K562 (cell line): ENCODE results near the gene KCTD7. TPM values are rescaled to one million over a fixed set of nuclear protein-coding genes. Genes with fewer than 3 reads are reported as not detected.

Experiments used
- ETV1 ChIP-seq: fragments of 450-650 bp; conservative IDR thresholded peaks from 2 replicates; pipeline ENCODE4 v1.6.1; 2016; ENCODE audit warnings: missing genetic modification characterization, control low read depth, low read depth, missing compliant biosample characterization
- ETV6 ChIP-seq, 3 experiments: fragments of 150-350 bp in 1 of 3; sonication (generic) in 1 of 3; formaldehyde crosslinking in 1 of 3; IDR thresholded peaks; 2 replicates each; pipeline versions ENCODE4 v1.6.1 to v1.8.0; 2014 to 2022; ENCODE audit warnings: borderline replicate concordance in 2 of 3, low read depth in 2 of 3, antibody characterized with exemption in 1 of 3, low read length in 1 of 3, mild to moderate bottlenecking in 1 of 3, missing genetic modification reagents in 1 of 3
- FOXJ2 ChIP-seq: fragments of 200-800 bp; sonication (Bioruptor generic); IDR thresholded peaks from 2 replicates; pipeline ENCODE4 v1.6.1; 2016; ENCODE audit warnings: missing genetic modification characterization, missing compliant biosample characterization
- HNRNPL ChIP-seq: fragments of 200-400 bp; formaldehyde crosslinking; IDR thresholded peaks from 2 replicates; pipeline ENCODE4 v1.6.1; 2017; ENCODE audit warnings: low read depth, mild to moderate bottlenecking, low read length
- KDM2B ChIP-seq: fragments of 250-450 bp; sonication (Bioruptor Pico); IDR thresholded peaks from 2 replicates; pipeline ENCODE4 v1.8.0; 2021; ENCODE audit warnings: mild to moderate bottlenecking, moderate library complexity
- MEIS2 ChIP-seq: fragments of 450-650 bp; IDR thresholded peaks from 2 replicates; pipeline ENCODE4 v1.6.1; 2014; ENCODE audit warnings: mild to moderate bottlenecking; ENCODE audit not compliant: partially characterized antibody
- SRSF1 ChIP-seq: fragments of 200-400 bp; formaldehyde crosslinking; IDR thresholded peaks from 2 replicates; pipeline ENCODE4 v1.6.1; 2017; ENCODE audit warnings: mild to moderate bottlenecking, low read depth, low read length, moderate library complexity
- TBL1XR1 ChIP-seq, 2 experiments: IDR thresholded peaks; 2 replicates each; pipeline ENCODE4 v1.6.1; 2012; ENCODE audit warnings: improper control_type of control experiment in 2 of 2, low read length in 2 of 2, mild to moderate bottlenecking in 1 of 2
- ZNF324 ChIP-seq: fragments of 250-450 bp; sonication (Bioruptor Pico); IDR thresholded peaks from 2 replicates; pipeline ENCODE4 v1.4.0; 2020; ENCODE audit warnings: mild to moderate bottlenecking
- polyA plus RNA-seq, 8 experiments: library from polyadenylated mRNA; depleted of rRNA in 4 of 8; stranded (reverse) in 5 of 8; unstranded in 3 of 8; fragments of >200 nt; fragmentation: Nextera tagmentation in 2 of 8; fragmentation: Illumina TruSeq in 1 of 8; extraction: Ambion mirVana in 2 of 8; extraction: Trizol in 1 of 8; gene quantifications; 2 replicates each; pipeline versions ENCODE4 v1.2.1 to v1.2.3, GENCODE V29; 2011 to 2014; ENCODE audit warnings: inconsistent platforms in 1 of 8, missing spikeins in 1 of 8
- total RNA-seq, 7 experiments: library from RNA; depleted of rRNA in 6 of 7; stranded (reverse); fragments of >200 nt in 6 of 7; fragmentation: Illumina TruSeq in 2 of 7; extraction: Trizol in 2 of 7; gene quantifications; 2 replicates each; pipeline versions ENCODE4 v1.2.1 to v1.2.3, GENCODE V29; 2011 to 2021; ENCODE audit warnings: low replicate concordance in 1 of 7
- TF ChIP-seq, protein P1 (sequence below), 2 experiments: fragments of 450-650 bp; IDR thresholded peaks; 2 replicates each; pipeline ENCODE4 v1.6.1; 2018; ENCODE audit warnings: mild to moderate bottlenecking in 2 of 2, low read depth in 1 of 2; ENCODE audit not compliant: partially characterized antibody in 2 of 2
- TF ChIP-seq, protein P2 (sequence below): IDR thresholded peaks from 3 replicates; pipeline ENCODE4 v1.6.1; 2011; ENCODE audit warnings: borderline replicate concordance, mild to moderate bottlenecking; ENCODE audit not compliant: insufficient read length, insufficient read depth
- TF ChIP-seq, protein P3 (sequence below): IDR thresholded peaks from 2 replicates; pipeline ENCODE4 v1.6.1; 2016; ENCODE audit warnings: missing genetic modification characterization, missing compliant biosample characterization
- TF ChIP-seq, protein P4 (sequence below): sonication (generic); formaldehyde crosslinking; IDR thresholded peaks from 2 replicates; pipeline ENCODE4 v1.8.1; 2022; ENCODE audit warnings: missing genetic modification reagents

KCTD7 gene
- total and polyA plus RNA-seq, 9 of the 15 experiments (the other 6 are each of a cell fraction or from before 2014, with no cell fraction given): 1.5 to 26.0 (median 9.0) TPM

DNA sequence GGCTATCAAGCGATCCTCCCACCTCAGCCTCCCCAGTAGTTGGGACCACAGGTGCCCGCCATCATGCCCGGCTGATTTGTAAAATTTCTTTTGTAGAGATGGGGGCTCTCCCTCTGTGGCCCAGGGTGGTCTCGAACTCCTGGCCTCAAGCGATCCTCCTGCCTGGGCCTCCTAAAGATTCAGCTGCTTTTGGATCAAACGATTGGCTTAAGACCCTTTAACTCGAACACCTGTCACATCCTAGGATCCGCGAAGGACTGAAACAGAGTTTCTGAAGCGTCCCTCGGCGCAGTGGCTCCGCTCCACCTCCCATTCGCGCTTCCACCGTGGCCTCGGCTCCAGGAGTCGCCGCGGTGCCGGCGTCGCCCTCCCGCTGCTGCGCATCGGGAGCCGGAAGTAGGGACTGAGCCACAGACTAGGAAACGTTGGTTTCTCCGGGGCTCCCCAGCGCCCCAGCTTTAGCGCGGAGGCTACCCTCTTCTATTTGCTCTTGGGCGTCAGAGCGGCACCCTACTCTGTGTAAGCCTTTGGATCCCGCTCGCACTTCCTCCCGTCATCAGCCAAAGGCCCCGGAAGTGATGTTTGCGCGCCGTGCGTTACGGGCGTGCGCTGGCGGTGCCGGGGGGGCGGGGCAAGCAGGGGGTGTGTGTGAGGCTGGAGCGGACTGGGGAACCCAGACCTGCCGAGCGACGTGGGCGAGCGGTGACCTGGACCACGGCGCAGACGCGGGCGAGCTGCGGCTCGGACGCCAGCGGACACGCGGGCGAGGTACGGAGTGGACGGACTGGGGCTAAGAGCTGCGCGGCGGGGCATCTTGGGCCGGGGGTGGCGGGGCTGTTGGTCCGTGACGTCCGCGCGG lies 53.0 kb downstream of the KCTD7 start (continued):
- TF ChIP-seq ETV1 (tag) (peak; percentile 82), ZNF324 (CRISPR knock-in tag) (no peak), ETV6 (IDR thresholded peaks at IDR 0.05; ENCODE audit: borderline replicate concordance in 1 of 2, low read depth in 2 of 2, low read length in 1 of 2) (no peak), ETV6 (CRISPR knock-in tag; IDR thresholded peaks at IDR 0.05; ENCODE audit: borderline replicate concordance) (no peak), TBL1XR1 (IDR thresholded peaks at IDR 0.05; ENCODE audit: low read length in 2 of 2) (no peak; a peak in 2 of 4 replicates), SRSF1 (no peak), FOXJ2 (tag) (no peak), MEIS2 (peak; percentile 42), HNRNPL (peak; percentile 27), KDM2B (CRISPR knock-in tag) (peak; percentile 91; the same call in 1 of the 2 replicates)
- TF ChIP-seq, protein P1, sequence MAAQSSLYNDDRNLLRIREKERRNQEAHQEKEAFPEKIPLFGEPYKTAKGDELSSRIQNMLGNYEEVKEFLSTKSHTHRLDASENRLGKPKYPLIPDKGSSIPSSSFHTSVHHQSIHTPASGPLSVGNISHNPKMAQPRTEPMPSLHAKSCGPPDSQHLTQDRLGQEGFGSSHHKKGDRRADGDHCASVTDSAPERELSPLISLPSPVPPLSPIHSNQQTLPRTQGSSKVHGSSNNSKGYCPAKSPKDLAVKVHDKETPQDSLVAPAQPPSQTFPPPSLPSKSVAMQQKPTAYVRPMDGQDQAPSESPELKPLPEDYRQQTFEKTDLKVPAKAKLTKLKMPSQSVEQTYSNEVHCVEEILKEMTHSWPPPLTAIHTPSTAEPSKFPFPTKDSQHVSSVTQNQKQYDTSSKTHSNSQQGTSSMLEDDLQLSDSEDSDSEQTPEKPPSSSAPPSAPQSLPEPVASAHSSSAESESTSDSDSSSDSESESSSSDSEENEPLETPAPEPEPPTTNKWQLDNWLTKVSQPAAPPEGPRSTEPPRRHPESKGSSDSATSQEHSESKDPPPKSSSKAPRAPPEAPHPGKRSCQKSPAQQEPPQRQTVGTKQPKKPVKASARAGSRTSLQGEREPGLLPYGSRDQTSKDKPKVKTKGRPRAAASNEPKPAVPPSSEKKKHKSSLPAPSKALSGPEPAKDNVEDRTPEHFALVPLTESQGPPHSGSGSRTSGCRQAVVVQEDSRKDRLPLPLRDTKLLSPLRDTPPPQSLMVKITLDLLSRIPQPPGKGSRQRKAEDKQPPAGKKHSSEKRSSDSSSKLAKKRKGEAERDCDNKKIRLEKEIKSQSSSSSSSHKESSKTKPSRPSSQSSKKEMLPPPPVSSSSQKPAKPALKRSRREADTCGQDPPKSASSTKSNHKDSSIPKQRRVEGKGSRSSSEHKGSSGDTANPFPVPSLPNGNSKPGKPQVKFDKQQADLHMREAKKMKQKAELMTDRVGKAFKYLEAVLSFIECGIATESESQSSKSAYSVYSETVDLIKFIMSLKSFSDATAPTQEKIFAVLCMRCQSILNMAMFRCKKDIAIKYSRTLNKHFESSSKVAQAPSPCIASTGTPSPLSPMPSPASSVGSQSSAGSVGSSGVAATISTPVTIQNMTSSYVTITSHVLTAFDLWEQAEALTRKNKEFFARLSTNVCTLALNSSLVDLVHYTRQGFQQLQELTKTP (IDR thresholded peaks at IDR 0.05; ENCODE audit: low read depth in 1 of 2, partially characterized antibody in 2 of 2): peak in 1 of 2 experiments; percentile 49
- TF ChIP-seq, protein P2, sequence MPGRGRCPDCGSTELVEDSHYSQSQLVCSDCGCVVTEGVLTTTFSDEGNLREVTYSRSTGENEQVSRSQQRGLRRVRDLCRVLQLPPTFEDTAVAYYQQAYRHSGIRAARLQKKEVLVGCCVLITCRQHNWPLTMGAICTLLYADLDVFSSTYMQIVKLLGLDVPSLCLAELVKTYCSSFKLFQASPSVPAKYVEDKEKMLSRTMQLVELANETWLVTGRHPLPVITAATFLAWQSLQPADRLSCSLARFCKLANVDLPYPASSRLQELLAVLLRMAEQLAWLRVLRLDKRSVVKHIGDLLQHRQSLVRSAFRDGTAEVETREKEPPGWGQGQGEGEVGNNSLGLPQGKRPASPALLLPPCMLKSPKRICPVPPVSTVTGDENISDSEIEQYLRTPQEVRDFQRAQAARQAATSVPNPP: no peak
- TF ChIP-seq, protein P3, sequence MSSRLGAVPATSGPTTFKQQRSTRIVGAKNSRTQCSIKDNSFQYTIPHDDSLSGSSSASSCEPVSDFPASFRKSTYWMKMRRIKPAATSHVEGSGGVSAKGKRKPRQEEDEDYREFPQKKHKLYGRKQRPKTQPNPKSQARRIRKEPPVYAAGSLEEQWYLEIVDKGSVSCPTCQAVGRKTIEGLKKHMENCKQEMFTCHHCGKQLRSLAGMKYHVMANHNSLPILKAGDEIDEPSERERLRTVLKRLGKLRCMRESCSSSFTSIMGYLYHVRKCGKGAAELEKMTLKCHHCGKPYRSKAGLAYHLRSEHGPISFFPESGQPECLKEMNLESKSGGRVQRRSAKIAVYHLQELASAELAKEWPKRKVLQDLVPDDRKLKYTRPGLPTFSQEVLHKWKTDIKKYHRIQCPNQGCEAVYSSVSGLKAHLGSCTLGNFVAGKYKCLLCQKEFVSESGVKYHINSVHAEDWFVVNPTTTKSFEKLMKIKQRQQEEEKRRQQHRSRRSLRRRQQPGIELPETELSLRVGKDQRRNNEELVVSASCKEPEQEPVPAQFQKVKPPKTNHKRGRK (tag): no peak
- TF ChIP-seq, protein P4, sequence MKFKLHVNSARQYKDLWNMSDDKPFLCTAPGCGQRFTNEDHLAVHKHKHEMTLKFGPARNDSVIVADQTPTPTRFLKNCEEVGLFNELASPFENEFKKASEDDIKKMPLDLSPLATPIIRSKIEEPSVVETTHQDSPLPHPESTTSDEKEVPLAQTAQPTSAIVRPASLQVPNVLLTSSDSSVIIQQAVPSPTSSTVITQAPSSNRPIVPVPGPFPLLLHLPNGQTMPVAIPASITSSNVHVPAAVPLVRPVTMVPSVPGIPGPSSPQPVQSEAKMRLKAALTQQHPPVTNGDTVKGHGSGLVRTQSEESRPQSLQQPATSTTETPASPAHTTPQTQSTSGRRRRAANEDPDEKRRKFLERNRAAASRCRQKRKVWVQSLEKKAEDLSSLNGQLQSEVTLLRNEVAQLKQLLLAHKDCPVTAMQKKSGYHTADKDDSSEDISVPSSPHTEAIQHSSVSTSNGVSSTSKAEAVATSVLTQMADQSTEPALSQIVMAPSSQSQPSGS (CRISPR knock-in tag): no peak
